HG03039 (cell line): ENCODE results near the gene NADK.

Experiments used
- ATAC-seq: cut with Tn5 transposase; IDR thresholded peaks from one replicate; pipeline ENCODE4 v1.9.1; 2021; ENCODE audit warnings: mild to moderate bottlenecking, moderate library complexity; ENCODE audit not compliant: unreplicated experiment

NADK gene

GRCh38 chr1:1777950-1778662 is at the start of gene NADK:
Gene NADK, minus strand, starts transcription at chr1:1778470. Its CDS starts 13,064 bp downstream, at chr1:1765406.
- peak; percentile 40 for ATAC-seq

- ATAC-seq: no peak
Measured at GRCh38 chr1:1827089-1827848, 49.0 kb upstream of the NADK start.

GRCh38 chr1:1826356-1827088 is 48.3 kb upstream of the NADK start:
- ATAC-seq: no peak

GRCh38 chr1:1825217-1825616 is 46.9 kb upstream of the NADK start:
- ATAC-seq: no peak

GRCh38 chr1:1819762-1820161 is 41.5 kb upstream of the NADK start:
- no peak for ATAC-seq

- ATAC-seq: no peak
Measured at GRCh38 chr1:1817221-1817620, 39.0 kb upstream of the NADK start.

- no peak for ATAC-seq
Measured at GRCh38 chr1:1815606-1816281, 37.5 kb upstream of the NADK start.

GRCh38 chr1:1809489-1809888 is 31.2 kb upstream of the NADK start:
- no peak for ATAC-seq

GRCh38 chr1:1808206-1808605 is 29.9 kb upstream of the NADK start:
- no peak for ATAC-seq

GRCh38 chr1:1806890-1807289 is 28.6 kb upstream of the NADK start:
- ATAC-seq: no peak

- ATAC-seq: no peak
Measured at GRCh38 chr1:1804301-1804700, 26.0 kb upstream of the NADK start.

GRCh38 chr1:1802871-1803270 is 24.6 kb upstream of the NADK start:
- ATAC-seq: no peak

GRCh38 chr1:1799716-1800115 is 21.4 kb upstream of the NADK start:
- ATAC-seq: no peak

- ATAC-seq: no peak
Measured at GRCh38 chr1:1797731-1798341, 19.6 kb upstream of the NADK start.

GRCh38 chr1:1796466-1796865 is 18.2 kb upstream of the NADK start:
- ATAC-seq: no peak

GRCh38 chr1:1794999-1795398 is 16.7 kb upstream of the NADK start:
- ATAC-seq: no peak

- ATAC-seq: no peak
Measured at GRCh38 chr1:1793481-1794244, 15.4 kb upstream of the NADK start.

- no peak for ATAC-seq
Measured at GRCh38 chr1:1788646-1789431, 10.6 kb upstream of the NADK start.

- no peak for ATAC-seq
Measured at GRCh38 chr1:1788136-1788535, 9.9 kb upstream of the NADK start.
